GM12865 (cell line): ENCODE measurements around the gene TMEM74B.

Source experiments
- DNase-seq: peaks from one replicate; pipeline ENCODE4 v3.0.0; 2010; ENCODE audit warnings: low read depth
- H3K4me3 ChIP-seq: 2 replicates; pipeline ENCODE4 v1.5.1; 2011; ENCODE audit warnings: mild to moderate bottlenecking, low read depth, low read length, control low read depth
- CTCF ChIP-seq: IDR thresholded peaks from 2 replicates; pipeline ENCODE4 v1.5.1; 2011; ENCODE audit warnings: low read length, control low read depth, low read depth, inconsistent platforms; ENCODE audit not compliant: insufficient read depth; ENCODE audit errors: missing control alignments

TMEM74B gene

GRCh38 chr20:1178103-1178502 lies 6.7 kb downstream of the TMEM74B start:
- no peak overlapping the region for H3K4me3 ChIP-seq
- DNase-seq, result no peak
- no peak for TF ChIP-seq CTCF

- TF ChIP-seq CTCF, result no peak
- no peak for DNase-seq
- no peak overlapping the region for H3K4me3 ChIP-seq
These were observed 7.1 kb downstream of the TMEM74B start for GRCh38 chr20:1177680-1178079.

GRCh38 chr20:1174787-1175186 lies 10.0 kb downstream of the TMEM74B start:
- DNase-seq, result no peak
- no peak for TF ChIP-seq CTCF

GRCh38 chr20:1173698-1174097 lies 11.1 kb downstream of the TMEM74B start:
- no peak for TF ChIP-seq CTCF

More at GRCh38 chr20:1174787-1175186, 10.0 kb downstream of the TMEM74B start:
- no peak overlapping the region for H3K4me3 ChIP-seq

GRCh38 chr20:1171461-1172093 lies 13.2 kb downstream of the TMEM74B start:
- no peak overlapping the region for H3K4me3 ChIP-seq
- peak; percentile 19 for DNase-seq

More at GRCh38 chr20:1173698-1174097, 11.1 kb downstream of the TMEM74B start:
- DNase-seq, result no peak
- no peak overlapping the region for H3K4me3 ChIP-seq

GRCh38 chr20:1169224-1169623 lies 15.6 kb downstream of the TMEM74B start:
- TF ChIP-seq CTCF, result no peak
- H3K4me3 ChIP-seq, result no peak overlapping the region
- no peak for DNase-seq

More at GRCh38 chr20:1171461-1172093, 13.2 kb downstream of the TMEM74B start:
- no peak for TF ChIP-seq CTCF
